GM21717 (cell line): Measurements from ENCODE around the gene SLC43A2.
A peak's percentile ranks its signal among the peaks of the same experiment; 100 is the strongest.

Experiments used
- ATAC-seq: cut with Tn5 transposase; IDR thresholded peaks from one replicate; pipeline ENCODE4 v1.9.1; 2021; ENCODE audit warnings: mild to moderate bottlenecking, moderate library complexity; ENCODE audit not compliant: unreplicated experiment

Gene SLC43A2

DNA sequence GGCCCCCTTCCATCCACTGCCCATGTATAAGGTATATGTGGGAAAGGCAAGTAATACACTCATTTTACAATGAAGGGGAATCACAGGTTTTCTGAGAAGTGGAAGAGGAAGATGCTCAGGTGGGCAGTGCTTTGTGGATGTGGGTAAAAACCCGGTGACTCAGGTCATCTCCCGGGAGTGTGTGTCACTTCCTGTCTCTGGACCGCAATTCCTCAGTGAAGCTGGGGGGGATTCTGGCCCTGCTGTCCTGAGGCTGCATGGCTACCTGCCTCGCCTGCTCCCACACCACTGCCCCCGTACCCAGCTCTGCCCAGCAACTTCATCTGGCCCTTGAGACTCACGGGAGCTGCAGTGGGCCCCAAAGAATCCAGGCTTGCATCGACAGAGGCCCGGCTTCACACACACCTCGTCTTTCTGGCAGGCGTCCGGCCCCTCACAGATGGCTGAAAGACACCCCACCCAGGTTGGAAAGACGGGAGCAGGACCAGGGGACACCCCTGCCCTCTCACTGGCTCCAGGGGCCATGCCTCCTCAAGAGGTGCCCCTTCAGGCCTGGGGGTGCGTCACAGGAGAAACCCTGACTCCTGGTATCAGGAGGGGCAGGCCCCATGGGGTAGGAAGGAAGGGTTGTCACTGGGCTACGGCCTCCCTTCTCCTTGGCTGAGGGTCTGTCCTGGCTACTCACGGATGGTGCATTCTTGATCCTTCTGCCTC is 16.0 kb upstream of the SLC43A2 start:
- no peak for ATAC-seq

DNA sequence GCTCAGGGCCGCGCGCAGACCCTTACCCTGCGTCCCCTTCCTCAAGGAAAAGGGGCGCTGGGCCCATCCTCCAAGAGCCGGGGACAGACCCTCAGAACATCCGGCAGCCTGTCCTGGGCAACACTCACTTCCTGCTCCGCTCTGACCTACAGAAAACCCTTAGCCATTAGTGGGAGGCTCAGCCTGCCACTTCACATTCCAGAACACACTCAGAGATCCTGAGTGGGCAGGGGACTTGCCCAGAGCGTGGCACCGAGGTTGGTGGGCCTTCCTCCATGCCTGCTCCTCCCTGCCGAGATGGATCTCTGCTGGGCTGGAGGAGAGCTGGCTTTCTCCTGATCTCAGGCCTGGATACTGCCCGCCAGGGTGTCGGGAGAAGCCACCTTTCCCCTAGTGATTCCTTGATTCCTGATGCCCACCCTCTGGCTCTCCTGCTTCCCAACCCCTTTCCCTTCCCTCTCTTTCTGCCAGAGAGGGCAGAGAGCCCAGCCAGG is 15.4 kb upstream of the SLC43A2 start:
- no peak for ATAC-seq

DNA sequence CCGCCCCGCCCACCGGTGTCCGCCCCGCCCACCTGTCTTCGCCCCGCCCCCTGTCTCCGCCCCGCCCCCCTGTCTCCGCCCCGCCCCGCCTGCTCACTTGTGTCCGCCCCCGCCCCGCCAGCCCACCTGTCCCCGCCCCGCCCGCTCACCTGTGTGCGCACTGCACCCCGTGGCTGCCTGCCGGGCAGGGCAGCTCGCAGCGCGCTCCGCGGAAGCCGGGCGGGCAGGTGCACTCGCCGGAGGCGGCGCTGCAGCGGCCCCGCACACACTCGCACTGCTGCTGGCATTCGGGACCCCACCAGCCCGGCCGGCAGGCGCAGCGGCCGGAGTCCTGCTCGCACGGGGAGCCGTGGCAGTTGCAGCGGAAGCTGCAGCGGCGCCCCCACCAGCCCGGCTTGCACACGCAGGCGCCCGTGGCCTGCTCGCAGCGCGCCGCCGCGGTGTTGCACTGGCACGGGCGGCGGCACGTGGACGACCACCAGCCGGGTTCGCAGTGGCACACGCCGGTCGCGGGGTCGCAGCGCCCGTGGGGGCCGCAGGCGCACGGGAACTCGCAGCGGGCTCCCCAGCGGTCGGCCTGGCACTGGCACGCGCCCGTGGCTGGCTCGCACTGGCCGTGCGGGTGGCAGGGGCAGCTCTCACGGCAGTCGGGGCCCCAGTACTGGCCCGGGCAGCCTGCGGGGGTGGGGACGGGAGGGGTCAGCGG is 14.8 kb upstream of the SLC43A2 start:
- no peak for ATAC-seq

DNA sequence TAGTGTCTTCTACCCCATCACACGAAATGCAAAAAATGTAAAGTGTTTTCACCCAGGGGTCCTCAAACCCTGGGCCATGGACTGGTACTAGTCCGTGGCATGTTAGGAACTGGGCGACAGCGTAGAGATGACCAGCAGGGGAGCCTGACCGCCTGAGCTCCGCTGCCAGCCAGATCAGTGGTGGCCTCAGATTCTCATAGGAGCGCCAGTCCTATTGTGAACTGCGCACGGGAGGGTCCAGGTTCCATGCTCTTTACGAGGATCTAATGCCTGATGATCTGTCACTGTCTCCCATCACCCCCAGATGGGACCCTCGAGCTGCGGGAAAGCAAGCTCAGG is 12.4 kb upstream of the SLC43A2 start:
- ATAC-seq, result no peak

DNA sequence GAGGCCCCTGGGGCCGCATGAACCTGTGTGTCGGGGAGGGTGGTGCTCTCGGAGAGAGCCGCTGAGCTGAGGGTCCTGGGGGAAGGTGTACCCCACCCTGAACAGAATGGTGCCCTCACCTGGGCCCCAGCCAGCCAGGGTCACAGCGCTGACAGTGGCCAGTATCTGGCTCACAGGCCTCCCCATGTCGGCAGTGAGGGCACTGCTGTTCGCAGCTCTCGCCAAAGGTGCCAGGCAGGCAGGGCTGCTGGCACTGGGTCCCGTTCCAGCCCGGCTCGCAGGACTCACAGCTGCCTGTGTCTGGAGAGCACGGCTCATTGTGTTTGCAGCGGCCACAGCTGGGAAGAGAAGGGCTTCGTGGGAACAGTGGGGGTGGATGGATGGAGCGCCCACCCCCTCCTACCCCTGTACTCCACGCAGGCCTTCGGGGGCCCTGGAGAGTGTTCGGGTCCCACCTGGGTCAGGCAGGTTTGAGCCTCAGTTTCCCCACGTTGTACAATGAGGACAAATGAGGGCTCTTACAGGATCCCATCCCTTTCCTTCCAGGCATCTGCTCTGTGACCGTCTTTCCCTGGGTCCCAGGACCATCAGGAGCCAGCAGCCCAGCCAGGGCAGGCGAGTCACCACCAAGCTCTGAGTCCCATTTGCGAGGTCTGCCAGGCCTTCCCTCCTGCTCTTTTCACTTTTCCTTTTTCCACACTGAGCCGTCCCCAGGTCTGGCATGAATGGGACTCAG is 11.9 kb upstream of the SLC43A2 start:
- no peak for ATAC-seq

DNA sequence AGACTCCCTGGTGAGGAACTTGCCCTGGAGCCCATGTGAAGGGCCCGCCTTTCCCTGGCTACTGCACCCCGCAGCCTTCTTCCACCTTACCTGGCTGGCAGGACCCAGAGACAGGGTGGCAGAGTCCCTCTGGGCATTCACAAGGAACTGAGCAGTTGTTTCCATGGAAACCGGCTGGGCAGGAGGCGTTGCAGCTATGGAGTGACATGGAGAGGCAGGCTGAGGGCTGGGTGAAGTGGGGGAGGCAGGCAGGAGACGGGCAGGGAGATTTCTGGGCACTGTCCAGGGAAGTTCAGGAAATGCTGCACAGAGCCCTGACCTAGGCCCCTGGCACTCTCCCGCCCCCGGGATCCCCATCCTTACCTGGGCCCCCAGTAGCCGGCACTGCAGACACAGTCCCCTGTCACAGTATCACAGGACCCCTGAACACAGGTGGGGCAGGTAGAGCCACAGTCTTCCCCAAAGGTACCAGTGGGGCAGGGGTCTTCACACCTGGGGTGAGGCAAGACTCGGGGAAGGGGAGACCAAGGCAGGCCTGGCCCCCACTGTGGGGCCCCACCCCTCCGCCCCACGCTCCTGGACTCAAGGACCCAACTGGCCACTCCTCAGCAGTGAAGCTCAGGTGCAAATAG is 11.0 kb upstream of the SLC43A2 start:
- ATAC-seq, result no peak

DNA sequence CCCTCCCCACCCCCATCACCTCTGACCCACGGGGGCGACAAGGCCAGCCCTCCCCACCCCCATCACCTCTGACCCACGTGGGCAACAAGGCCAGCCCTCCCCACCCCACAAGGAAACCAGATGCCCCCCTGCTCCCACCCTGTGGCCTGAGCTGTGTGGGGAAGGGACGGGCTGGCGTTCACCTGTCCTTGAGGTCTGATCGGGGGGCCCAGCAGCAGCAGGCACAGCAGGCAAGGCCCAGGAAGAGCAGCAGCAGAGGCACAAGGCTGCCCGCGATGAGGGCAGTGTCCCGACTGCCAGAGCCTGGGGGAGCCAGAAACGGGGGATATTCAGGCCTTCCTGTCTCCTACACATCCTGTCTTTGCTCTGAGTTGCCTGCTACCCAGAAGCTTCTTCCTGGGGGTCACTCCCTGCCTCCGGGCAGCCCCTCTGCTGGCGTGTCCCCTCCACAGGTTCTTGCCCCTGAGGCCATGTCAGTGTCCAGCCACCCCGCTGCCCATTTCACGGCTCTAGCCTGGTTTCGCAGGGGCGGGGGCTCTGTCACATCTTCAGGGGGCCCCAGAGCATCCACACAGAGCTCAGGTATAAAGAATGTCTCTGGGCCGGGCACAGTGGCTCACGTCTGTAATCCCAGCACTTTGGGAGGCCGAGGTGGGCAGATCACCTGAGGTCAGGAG is 10.1 kb upstream of the SLC43A2 start:
- no peak for ATAC-seq

DNA sequence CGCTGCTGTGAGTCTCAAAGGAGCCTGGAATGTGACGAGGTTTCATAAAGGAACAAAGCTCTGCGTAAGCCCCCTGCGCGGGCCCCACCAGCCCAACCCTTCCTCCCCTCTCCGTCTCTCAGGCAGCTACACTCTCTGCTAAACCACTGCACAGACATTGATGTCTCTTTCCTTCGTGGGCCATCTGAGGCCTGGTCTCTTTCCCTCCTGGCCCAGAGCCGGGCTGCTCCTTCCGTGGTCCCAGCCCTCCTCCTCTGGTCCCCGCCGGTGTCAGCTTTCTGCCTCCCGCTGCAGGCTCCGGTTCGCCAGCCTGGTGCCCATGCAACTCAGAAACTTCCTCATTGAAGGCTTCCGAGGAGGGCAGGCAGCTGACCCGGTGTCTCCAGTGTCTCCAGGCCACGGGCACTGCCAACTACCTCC is 9.5 kb upstream of the SLC43A2 start:
- ATAC-seq, result no peak

DNA sequence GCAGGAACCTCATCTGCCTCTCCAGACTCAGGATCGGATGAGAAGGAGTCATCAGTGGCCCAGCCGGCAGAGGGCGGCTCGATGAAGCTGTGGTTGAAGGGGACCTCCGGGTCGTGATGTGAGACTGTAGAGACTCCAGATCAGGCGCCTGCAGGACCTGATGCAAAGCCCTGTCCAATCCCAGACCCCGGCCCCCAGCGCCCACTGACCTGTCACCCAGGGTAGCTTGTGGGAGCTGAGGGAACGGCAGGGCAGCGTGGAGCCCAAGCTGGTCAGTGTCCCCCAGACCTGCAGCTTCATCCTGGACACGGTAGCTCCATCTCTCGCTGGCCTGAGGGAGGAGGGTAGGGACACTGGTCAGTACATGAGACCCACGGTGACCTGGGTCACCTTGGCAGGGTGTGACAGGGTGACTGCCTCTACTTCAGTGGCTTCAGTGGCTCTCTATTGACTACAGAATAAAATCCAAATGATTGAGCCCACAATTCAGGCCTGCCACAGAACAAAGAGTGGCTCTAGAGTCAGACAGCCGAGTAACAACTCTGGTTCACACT is 8.2 kb upstream of the SLC43A2 start:
- no peak for ATAC-seq

DNA sequence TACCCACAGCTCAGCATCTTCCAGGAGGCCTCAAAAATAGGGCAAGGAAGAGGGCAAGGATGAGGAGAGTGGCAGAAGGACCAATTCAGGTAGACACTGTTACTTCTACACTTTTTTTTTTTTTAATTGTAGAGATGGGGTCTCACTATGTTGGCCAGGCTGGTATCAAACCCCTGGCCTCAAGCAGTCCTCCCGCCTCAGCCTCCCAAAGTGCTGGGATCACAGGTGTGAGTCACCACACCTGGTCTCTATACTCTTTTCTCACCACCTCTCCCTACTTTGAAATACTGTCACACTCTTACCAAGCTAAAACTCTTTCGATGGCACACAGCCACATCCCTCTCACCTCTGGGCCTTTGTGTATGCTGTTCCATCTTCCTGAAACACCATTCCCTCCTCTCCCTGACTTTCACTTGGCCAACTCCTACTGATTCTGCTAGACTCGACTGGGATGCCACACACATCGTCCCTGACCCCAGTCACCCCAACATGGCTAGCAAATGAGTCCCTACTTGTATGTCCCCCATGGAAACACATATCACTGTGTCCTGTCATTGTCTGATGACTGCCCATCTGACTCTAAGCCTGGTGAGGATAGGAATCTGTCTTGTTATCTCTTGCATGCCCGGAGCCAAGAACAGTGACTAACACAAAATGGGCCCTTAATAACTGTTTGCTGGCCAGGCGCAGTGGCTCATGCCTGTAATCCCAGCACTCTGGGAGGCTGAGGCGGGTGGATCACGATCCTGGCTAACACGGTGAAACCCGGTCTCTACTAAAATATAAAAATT is 7.2 kb upstream of the SLC43A2 start:
- no peak for ATAC-seq

DNA sequence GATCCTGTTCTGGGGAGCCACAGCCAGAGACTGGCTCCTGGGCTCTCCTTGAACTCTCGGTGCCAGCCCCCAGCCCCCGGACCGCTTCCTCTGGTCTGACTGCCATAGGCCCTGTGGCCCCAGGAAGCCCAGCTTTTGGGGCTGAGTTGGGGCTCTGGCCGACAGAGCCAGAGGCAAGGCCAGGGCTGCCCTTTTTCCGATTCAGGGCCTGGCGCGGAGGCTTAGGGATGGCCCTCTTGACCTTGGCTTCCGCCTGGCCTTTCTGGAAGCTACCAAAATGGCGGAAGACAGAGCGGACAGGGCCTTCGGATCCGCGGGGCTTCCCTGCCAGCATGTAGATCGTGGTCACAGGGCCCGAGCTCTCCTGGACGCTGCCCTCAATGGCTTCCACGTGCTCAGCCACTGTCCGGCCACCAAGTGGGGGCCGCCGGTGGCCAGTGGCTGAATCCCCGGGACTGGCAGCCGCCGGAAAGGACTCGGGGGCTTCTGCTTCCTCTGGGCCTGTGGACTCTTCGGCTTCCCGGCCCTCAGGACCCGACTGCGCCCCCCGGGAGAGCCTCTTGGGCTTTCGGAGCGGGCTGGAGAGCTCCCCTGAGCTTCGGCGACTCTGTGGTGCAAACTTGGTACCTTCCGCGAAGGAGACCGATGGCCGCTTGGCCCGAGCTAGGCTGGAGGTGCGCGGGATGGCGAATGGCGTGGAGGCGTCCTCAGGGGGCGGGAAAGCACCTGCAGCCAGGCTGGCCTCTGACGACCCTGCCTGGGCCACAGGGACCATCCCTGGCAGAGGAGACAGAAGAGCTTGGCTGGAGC is 6.4 kb upstream of the SLC43A2 start:
- ATAC-seq, result no peak

DNA sequence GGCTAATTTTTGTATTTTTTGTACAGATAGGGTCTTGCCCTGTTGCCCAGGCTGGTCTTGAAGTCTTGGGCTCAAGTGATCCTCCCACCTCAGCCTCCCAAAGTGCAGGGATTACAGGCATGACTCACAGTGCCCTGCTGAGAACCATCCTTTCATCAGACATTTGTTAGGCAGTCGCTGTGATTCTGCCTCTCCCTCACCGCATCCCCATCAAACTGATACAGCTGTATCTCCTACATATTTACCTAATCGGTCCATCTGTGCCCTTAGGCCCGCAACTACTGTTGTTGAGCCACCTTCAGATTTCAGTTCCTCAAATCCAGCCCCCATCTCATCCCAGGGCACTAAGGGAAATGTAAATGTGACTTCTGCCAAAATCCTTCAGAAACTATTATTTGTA is 2.0 kb upstream of the SLC43A2 start:
- ATAC-seq, result no peak

DNA sequence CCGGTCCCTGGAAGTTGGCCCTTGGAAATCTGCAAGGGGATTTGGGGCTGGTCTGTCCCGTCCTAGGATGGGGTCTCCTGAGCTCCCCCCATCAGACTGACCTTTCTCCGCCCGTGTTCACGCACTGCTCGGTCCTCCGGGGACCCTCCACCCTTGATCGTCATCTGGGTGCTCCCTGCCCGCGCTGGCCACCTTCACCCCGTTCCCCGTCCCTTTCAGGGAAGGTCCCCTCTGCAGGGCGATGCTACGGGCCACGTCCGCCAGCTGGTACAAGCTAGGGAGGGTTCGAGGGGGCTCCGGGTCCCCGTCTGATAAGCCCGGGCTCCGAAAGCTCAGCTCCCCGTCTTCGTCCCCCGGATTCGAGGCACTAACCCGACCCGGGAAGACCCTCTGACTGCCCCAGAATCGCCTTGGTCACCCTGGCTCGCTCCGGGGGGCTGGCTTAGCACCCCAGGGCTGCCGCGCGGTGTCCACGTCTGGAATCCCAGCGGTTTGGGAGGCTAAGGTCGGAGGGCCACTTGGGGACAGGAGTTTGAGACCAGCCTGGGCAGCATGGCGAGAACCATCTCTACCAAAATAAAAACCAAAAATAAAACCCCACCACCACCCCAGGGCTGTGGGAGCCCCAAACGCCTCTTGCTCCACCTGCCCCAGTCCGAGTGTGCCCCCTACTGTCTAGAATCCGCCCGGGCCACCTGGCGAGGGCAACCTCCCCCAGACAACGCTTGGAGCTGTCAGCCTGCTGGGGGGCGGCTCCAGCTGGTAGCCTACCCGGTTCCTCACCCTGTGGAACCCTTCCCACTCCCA is 1.1 kb upstream of the SLC43A2 start:
- no peak for ATAC-seq

DNA sequence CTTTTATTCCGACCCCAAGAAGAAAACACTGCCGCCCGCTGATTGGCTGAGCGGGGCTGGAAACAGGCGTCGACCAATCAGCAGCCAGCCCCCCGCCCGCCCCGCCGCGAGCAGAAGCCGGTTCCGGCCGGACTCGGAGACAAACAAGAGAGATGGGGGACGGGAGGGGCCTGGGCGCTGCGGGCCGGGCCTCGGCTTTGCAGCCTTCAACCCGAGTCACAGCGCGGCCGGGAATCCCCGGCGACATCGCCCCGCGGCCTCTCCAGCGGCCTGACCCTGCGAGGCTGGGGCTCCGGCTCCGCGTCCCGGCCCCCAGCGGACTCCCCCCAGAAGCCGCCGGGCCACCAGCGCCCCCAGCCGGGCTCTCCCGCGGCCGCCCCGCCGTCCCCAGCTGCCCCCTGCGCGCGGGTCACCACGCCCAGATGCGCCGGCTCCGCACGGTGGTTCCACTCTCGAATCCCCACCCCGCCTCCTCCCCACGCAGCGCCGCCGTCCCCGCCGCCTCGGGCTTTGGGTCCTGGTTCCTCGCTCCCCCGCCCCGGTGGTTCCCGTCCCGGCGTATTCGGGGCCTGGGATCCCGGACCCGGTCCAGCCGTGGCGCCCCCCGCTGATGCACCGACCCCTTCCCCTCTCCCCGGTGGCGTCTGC is 346 bp upstream of the SLC43A2 start:
- peak; percentile 47 for ATAC-seq

DNA sequence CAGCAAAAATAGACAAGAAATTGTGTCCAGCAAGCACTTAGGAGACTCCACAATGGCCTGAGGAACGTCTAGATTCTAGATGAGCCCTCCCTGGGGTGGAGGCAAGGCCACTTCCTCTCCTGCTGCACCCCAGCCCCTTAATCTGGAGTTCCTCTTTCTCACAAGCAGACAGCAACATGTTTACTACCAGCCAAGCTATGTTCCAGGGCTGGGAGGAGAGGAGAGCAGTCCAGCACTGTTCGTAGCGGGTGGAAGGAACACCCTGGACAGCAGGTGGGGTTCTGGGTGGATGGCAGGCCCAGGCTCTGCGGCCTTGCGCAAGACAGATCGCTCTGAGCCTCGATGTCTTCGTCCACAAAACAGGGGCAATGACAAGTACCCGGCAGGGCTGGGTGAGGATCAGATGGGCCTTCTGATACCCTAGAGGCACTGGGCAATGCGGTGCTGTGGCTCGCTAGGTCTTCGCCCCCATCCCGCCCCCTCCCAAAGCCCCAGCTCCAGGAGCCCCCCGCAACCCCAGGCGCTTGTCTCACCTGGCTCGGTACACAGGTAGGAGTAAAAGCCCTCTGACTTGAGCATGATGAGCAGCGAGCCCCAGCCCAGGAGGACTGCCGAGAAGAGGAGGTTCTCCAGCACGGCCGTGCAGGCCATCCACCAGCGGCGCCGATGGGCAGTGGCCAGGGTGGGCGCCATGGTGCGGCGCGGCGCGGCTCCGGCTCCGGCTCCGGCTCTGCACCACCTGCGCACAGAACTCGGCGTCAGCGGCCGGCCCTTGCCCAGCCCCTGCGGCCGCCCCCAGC is 1.3 kb downstream of the SLC43A2 start:
- no peak for ATAC-seq

DNA sequence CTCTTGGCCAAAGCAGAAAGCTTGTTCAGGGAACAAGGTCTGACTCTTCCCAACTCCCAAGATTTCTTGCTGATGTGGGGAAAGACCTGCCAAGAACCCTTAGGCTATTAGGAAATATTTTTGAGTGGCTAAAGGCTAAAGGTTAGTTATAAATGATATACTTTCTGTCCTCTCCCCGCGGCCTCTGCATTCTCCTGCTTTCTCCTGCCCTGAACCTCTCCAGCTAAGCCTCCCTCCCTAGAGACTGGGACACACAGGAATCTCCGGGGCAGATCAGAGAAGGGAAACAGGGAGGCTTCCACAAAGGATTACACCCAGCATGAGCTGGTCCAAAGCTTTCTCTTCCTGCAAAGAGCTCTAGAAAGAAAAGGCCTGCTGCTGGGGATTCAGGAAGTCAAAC is 2.3 kb downstream of the SLC43A2 start:
- no peak for ATAC-seq

DNA sequence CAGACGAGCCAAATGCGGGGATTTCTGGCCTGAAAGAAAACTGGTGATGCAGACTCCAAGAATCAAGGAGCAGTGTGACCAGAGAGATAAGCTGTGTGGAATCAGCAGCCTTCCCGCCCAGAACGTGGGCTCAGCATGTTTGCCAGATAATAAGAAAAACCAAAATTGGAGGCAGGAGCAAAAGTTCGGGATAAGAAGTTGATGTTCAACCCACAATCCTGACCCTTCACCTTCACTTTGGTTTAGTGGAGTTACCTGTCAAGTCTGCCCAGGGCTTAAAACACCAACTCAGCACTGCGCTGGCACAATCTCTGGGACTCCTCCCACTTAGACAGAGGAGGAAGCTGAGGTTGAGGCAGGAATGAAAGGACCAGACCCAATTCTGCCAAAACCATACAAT is 3.1 kb downstream of the SLC43A2 start:
- no peak for ATAC-seq
